A673 (cell line): Measurements from ENCODE around the gene SERPINB7. TPM values are rescaled to one million over a fixed set of nuclear protein-coding genes. Genes with fewer than 3 reads are reported as not detected.

Experiments used
- BruUV-seq: library from RNA; stranded (reverse); fragments of 400-500 nt; replicated peaks from 2 replicates; lab custom pipeline; 2021; lab: Mats Ljungman, UMichigan
- CTCF ChIA-PET: fragments of 300-600 bp; sonication (Branson Sonifier 250); formaldehyde crosslinking; loops from one replicate; lab custom pipeline; 2022; ENCODE audit warnings: antibody characterized with exemption; lab: Charles Lee
- POLR2A ChIA-PET: fragments of 300-600 bp; sonication (Branson Sonifier 250); formaldehyde crosslinking; loops from one replicate; lab custom pipeline; 2022; ENCODE audit warnings: antibody characterized with exemption; ENCODE audit not compliant: low non-redundant PET; lab: Charles Lee
- DNase-seq: peaks from one replicate; pipeline ENCODE4 v3.0.0-alpha.2; 2015; ENCODE audit warnings: low spot score
- H3K27ac ChIP-seq: fragments of 200-600 bp; sonication (generic); 2 replicates; pipeline ENCODE4 v1.5.1; 2016; ENCODE audit warnings: mixed run types, low read depth, mild to moderate bottlenecking, mixed read lengths, antibody characterized with exemption, low read length; ENCODE audit not compliant: poor library complexity, severe bottlenecking
- H3K27me3 ChIP-seq: fragments of 200-600 bp; sonication (generic); replicated peaks from 2 replicates; pipeline ENCODE4 v1.6.1; 2017; ENCODE audit warnings: mixed run types, low read depth, mild to moderate bottlenecking, mixed read lengths, antibody characterized with exemption, low read length; ENCODE audit not compliant: insufficient read depth, poor library complexity
- H3K36me3 ChIP-seq: fragments of 200-600 bp; sonication (generic); 2 replicates; pipeline ENCODE4 v1.6.1; 2016; ENCODE audit warnings: mixed run types, mild to moderate bottlenecking, mixed read lengths, antibody characterized with exemption, low read length; ENCODE audit not compliant: insufficient read depth, poor library complexity, severe bottlenecking
- H3K4me1 ChIP-seq: fragments of 200-600 bp; sonication (generic); 2 replicates; pipeline ENCODE4 v1.6.1; 2017; ENCODE audit warnings: mixed run types, mild to moderate bottlenecking, mixed read lengths, antibody characterized with exemption, low read length; ENCODE audit not compliant: insufficient read depth, poor library complexity, severe bottlenecking
- H3K4me3 ChIP-seq: fragments of 200-600 bp; sonication (generic); 2 replicates; pipeline ENCODE4 v1.5.1; 2016; ENCODE audit warnings: low read depth, mixed run types, mild to moderate bottlenecking, mixed read lengths, low read length; ENCODE audit not compliant: poor library complexity, severe bottlenecking
- H3K9me3 ChIP-seq: fragments of 200-600 bp; sonication (generic); 2 replicates; pipeline ENCODE4 v1.6.1; 2016; ENCODE audit warnings: mixed run types, low read depth, mild to moderate bottlenecking, mixed read lengths, antibody characterized with exemption, low read length; ENCODE audit not compliant: poor library complexity, severe bottlenecking
- CTCF ChIP-seq: fragments of 300-800, 200-600 bp; sonication (generic); conservative IDR thresholded peaks from 2 replicates; pipeline ENCODE4 v1.5.1; 2017; ENCODE audit warnings: low read depth, mild to moderate bottlenecking, antibody characterized with exemption, low read length, moderate library complexity, mixed read lengths
- EZH2 ChIP-seq: fragments of 200-600 bp; sonication (generic); IDR thresholded peaks from 2 replicates; pipeline ENCODE4 v1.6.1; 2017; ENCODE audit warnings: borderline replicate concordance, low read depth, mild to moderate bottlenecking, mixed read lengths, antibody characterized with exemption, low read length; ENCODE audit not compliant: poor library complexity, severe bottlenecking
- intact Hi-C: fragments of 100-400 bp; cut with micrococcal nuclease; formaldehyde crosslinking; loops from one replicate; pipeline ENCODE4 v1.10.0; 2022; ENCODE audit not compliant: unreplicated experiment
- total RNA-seq: library from RNA; stranded (reverse); gene quantifications from 2 replicates; pipeline ENCODE4 v1.2.3, GENCODE V29; 2021

SERPINB7 gene
- total RNA-seq, 1 experiment from 2014 or later: 12.8 TPM

GRCh38 chr18:63836456-63836855 is 61.2 kb downstream of the SERPINB7 start:
- intact Hi-C loops: no loop called here
- Histone ChIP-seq H3K36me3 (no peaks in the 10 kb centered on the region), H3K4me1 (no peaks in the 10 kb centered on the region), H3K9me3 (no peaks in the 10 kb centered on the region), H3K27me3 (no peaks in the 10 kb centered on the region), H3K4me3 (no peak overlapping the region), H3K27ac (no peak overlapping the region)
- no peak for DNase-seq
- POLR2A ChIA-PET: no interaction called here
- no peak for TF ChIP-seq EZH2
- TF ChIP-seq CTCF: no peak
- no TSS peak for BruUV-seq
- CTCF ChIA-PET: no interaction called here

DNA sequence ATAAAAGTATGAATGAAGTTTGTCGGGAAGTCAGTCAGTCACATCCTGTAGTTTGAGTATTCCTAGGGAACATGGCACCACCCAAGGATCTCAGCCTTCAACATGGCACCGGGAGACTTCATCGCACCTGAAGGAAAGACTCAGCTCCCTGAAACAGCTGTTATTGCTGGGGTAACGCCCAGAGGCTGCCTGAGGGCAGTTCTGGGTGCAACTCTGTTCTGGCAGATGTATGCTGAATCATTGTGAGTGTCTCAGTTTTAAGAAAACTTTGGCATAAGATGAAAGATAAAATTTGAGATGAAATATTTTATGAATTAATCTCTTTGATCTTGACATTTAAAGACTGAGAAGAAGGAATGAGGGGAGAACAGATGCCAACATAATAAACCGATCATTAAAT is 62.4 kb downstream of the SERPINB7 start:
- ChIA-PET CTCF (interaction anchor here (0.5 kb wide), 1 partner anchor 474 kb away, joined by 3 read pairs; no protein-coding TSS in a partner anchor), POLR2A (no interaction called here)
- Histone ChIP-seq H3K9me3 (no peaks in the 10 kb centered on the region), H3K4me3 (no peak overlapping the region), H3K36me3 (no peaks in the 10 kb centered on the region), H3K27me3 (no peaks in the 10 kb centered on the region), H3K4me1 (peaks cover 11% of the 10 kb centered on the region), H3K27ac (no peak overlapping the region)
- no peak for TF ChIP-seq EZH2
- no peak for TF ChIP-seq CTCF
- intact Hi-C loops: no loop called here
- BruUV-seq: no TSS peak
- DNase-seq: no peak

DNA sequence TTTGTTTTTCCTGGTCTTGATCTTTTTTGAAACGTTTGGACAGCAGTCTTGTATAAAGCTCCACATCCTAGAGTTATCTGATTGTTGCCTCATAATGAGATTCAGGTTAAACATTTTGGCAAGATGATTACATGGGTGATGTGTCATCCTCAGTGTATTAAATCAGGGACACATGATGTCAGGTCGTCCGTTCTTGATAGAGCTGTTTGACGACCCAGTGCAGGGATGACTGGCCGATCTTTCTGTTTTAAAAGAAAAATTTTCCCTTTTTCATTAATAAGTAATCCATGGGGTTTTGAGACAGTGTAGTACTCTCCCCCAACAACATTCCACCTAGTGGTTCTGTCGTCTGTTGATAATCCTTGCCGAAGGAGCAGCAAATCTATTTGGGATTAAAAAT is 67.8 kb downstream of the SERPINB7 start:
- Histone ChIP-seq H3K36me3 (no peaks in the 10 kb centered on the region), H3K27me3 (no peaks in the 10 kb centered on the region), H3K4me1 (peaks cover 43% of the 10 kb centered on the region), H3K4me3 (no peak overlapping the region), H3K9me3 (no peaks in the 10 kb centered on the region), H3K27ac (no peak overlapping the region)
- POLR2A ChIA-PET: interaction anchor here (0.6 kb wide), 1 partner anchor 457 kb away, joined by 3 read pairs; no protein-coding TSS in a partner anchor
- BruUV-seq: no TSS peak
- intact Hi-C loops: loop anchor here (10.0 kb wide), 2 partner anchors 168 to 718 kb away; no protein-coding TSS in a partner anchor
- TF ChIP-seq EZH2 (no peak), CTCF (no peak)
- DNase-seq: no peak
- CTCF ChIA-PET: interaction anchor here (0.5 to 2.0 kb wide), 2 partner anchors 325 to 485 kb away, joined by 3 to 5 read pairs; no protein-coding TSS in a partner anchor
